Epithelial cell of proximal tubule (primary cell): ENCODE data around the gene C10orf67. TPM values are rescaled to one million over a fixed set of nuclear protein-coding genes. Genes with fewer than 3 reads are reported as not detected.

ENCODE experiments used
- DNase-seq: peaks from one replicate; pipeline ENCODE4 v3.0.0-alpha.2; 2011; ENCODE audit warnings: low read depth
- H3K4me3 ChIP-seq: 2 replicates; pipeline ENCODE4 v1.5.1; 2011; ENCODE audit warnings: low read depth, mild to moderate bottlenecking, low read length
- total RNA-seq: library from RNA; depleted of rRNA; stranded (reverse); fragments of >200 nt; gene quantifications from 2 replicates; pipeline ENCODE4 v1.2.3, GENCODE V29; 2015
- TF ChIP-seq, protein P1 (sequence below): conservative IDR thresholded peaks from 2 replicates; pipeline ENCODE4 v1.5.1; 2012; ENCODE audit warnings: low read depth, mild to moderate bottlenecking, low read length

The C10orf67 gene
- total RNA-seq, 1 donor from 2014 or later, result 0.40 TPM

GRCh38 chr10:23238015-23238414, 106.6 kb downstream of the C10orf67 start:
- no peak for DNase-seq
- TF ChIP-seq, protein P1, sequence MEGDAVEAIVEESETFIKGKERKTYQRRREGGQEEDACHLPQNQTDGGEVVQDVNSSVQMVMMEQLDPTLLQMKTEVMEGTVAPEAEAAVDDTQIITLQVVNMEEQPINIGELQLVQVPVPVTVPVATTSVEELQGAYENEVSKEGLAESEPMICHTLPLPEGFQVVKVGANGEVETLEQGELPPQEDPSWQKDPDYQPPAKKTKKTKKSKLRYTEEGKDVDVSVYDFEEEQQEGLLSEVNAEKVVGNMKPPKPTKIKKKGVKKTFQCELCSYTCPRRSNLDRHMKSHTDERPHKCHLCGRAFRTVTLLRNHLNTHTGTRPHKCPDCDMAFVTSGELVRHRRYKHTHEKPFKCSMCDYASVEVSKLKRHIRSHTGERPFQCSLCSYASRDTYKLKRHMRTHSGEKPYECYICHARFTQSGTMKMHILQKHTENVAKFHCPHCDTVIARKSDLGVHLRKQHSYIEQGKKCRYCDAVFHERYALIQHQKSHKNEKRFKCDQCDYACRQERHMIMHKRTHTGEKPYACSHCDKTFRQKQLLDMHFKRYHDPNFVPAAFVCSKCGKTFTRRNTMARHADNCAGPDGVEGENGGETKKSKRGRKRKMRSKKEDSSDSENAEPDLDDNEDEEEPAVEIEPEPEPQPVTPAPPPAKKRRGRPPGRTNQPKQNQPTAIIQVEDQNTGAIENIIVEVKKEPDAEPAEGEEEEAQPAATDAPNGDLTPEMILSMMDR, result no peak
- no peak overlapping the region for H3K4me3 ChIP-seq

- TF ChIP-seq, protein P1, result no peak
- H3K4me3 ChIP-seq, result no peak overlapping the region
- DNase-seq, result no peak
Observed at GRCh38 chr10:23230582-23230981, 114.0 kb downstream of the C10orf67 start.

GRCh38 chr10:23217471-23217870, 127.1 kb downstream of the C10orf67 start:
- TF ChIP-seq, protein P1, result no peak
- no peak overlapping the region for H3K4me3 ChIP-seq
- no peak for DNase-seq

GRCh38 chr10:23205972-23206642, 138.5 kb downstream of the C10orf67 start:
- TF ChIP-seq, protein P1, result no peak
- H3K4me3 ChIP-seq, result no peak overlapping the region
- DNase-seq, result no peak

DNA sequence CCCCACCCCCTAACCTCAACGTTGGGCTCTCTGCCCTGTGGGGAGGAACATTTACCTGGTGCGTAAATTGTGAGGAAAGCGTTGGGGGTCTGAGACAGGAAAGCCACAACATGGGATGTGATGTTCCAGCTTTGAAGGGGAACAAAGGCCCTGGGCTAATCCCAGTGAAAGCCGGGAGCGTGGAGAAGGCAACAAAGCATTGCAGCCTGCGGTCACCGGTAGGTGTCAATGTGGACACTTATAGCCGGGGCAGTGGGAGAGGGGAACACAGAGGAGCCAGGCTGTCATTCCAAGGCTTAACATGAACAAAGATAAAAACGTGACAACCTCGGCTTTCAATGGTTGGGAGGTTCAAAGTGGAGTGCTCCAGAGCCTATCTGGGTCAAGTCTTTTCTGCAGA, 139.8 kb downstream of the C10orf67 start:
- TF ChIP-seq, protein P1, result no peak
- H3K4me3 ChIP-seq, result no peak overlapping the region
- DNase-seq, result no peak

GRCh38 chr10:23203369-23204325, 140.9 kb downstream of the C10orf67 start:
- DNase-seq, result no peak
- H3K4me3 ChIP-seq, result no peak overlapping the region
- TF ChIP-seq, protein P1, result no peak
